WTC11 (cell line): Measurements from ENCODE around the gene PDIA2. TPM values are rescaled to one million over a fixed set of nuclear protein-coding genes. Genes with fewer than 3 reads are reported as not detected.
A peak's percentile ranks its signal among the peaks of the same experiment; 100 is the strongest.

ENCODE experiments used
- AR ChIP-seq: fragments of 250-450 bp; sonication (Bioruptor Pico); IDR thresholded peaks from 2 replicates; pipeline ENCODE4 v1.9.0; 2021; ENCODE audit warnings: mild to moderate bottlenecking
- E2F1 ChIP-seq: sonication (generic); formaldehyde crosslinking; IDR thresholded peaks from 2 replicates; pipeline ENCODE4 v1.8.0; 2022; ENCODE audit warnings: mild to moderate bottlenecking, missing genetic modification reagents
- EMX1 ChIP-seq: fragments of 250-450 bp; sonication (Bioruptor Pico); IDR thresholded peaks from 2 replicates; pipeline ENCODE4 v1.8.0; 2021; ENCODE audit warnings: mild to moderate bottlenecking
- ETV6 ChIP-seq: sonication (generic); formaldehyde crosslinking; IDR thresholded peaks from 2 replicates; pipeline ENCODE4 v1.8.1; 2022; ENCODE audit warnings: mild to moderate bottlenecking, missing genetic modification reagents
- FOXK1 ChIP-seq: sonication (generic); formaldehyde crosslinking; IDR thresholded peaks from 2 replicates; pipeline ENCODE4 v1.8.0; 2022; ENCODE audit warnings: mild to moderate bottlenecking, moderate library complexity, missing genetic modification reagents
- GABPB1 ChIP-seq: sonication (generic); formaldehyde crosslinking; IDR thresholded peaks from 2 replicates; pipeline ENCODE4 v1.8.1; 2023; ENCODE audit warnings: mild to moderate bottlenecking, missing genetic modification reagents
- GTF2I ChIP-seq: fragments of 250-450 bp; sonication (Bioruptor Pico); conservative IDR thresholded peaks from 2 replicates; pipeline ENCODE4 v1.4.0; 2021; ENCODE audit warnings: mild to moderate bottlenecking
- NFE2L1 ChIP-seq: sonication (generic); formaldehyde crosslinking; IDR thresholded peaks from 2 replicates; pipeline ENCODE4 v1.8.1; 2023; ENCODE audit warnings: missing genetic modification reagents
- PREB ChIP-seq: sonication (generic); formaldehyde crosslinking; IDR thresholded peaks from 2 replicates; pipeline ENCODE4 v1.8.1; 2022; ENCODE audit warnings: mild to moderate bottlenecking, missing genetic modification reagents, moderate library complexity, borderline replicate concordance
- PRRX2 ChIP-seq: fragments of 250-450 bp; sonication (Bioruptor Pico); IDR thresholded peaks from 2 replicates; pipeline ENCODE4 v1.8.0; 2021; ENCODE audit warnings: mild to moderate bottlenecking
- SMAD3 ChIP-seq: sonication (generic); formaldehyde crosslinking; IDR thresholded peaks from 2 replicates; pipeline ENCODE4 v1.8.0; 2022; ENCODE audit warnings: missing genetic modification reagents, mild to moderate bottlenecking, borderline replicate concordance
- ZNF121 ChIP-seq: sonication (generic); formaldehyde crosslinking; IDR thresholded peaks from 2 replicates; pipeline ENCODE4 v1.8.0; 2023; ENCODE audit warnings: missing genetic modification reagents
- ZNF232 ChIP-seq: sonication (generic); formaldehyde crosslinking; IDR thresholded peaks from 2 replicates; pipeline ENCODE4 v1.8.0; 2022; ENCODE audit warnings: mild to moderate bottlenecking, missing genetic modification reagents
- ZNF396 ChIP-seq: fragments of 250-450 bp; sonication (Bioruptor Pico); IDR thresholded peaks from 2 replicates; pipeline ENCODE4 v1.8.0; 2021; ENCODE audit warnings: mild to moderate bottlenecking, moderate library complexity, borderline replicate concordance
- ZNF532 ChIP-seq: fragments of 250-450 bp; sonication (Bioruptor Pico); IDR thresholded peaks from 2 replicates; pipeline ENCODE4 v1.9.0; 2021; ENCODE audit warnings: mild to moderate bottlenecking, borderline replicate concordance
- ZNF671 ChIP-seq: fragments of 250-450 bp; sonication (Bioruptor Pico); IDR thresholded peaks from 2 replicates; pipeline ENCODE4 v1.8.0; 2021; ENCODE audit warnings: mild to moderate bottlenecking
- total RNA-seq: library from RNA; stranded (reverse); gene quantifications from 3 replicates; pipeline ENCODE4 v1.2.3, GENCODE V29; 2021
- TF ChIP-seq, protein P1 (sequence below): sonication (generic); formaldehyde crosslinking; IDR thresholded peaks from 2 replicates; pipeline ENCODE4 v1.8.1; 2023; ENCODE audit warnings: mild to moderate bottlenecking, missing genetic modification reagents, moderate library complexity
- TF ChIP-seq, protein P2 (sequence below): sonication (generic); formaldehyde crosslinking; IDR thresholded peaks from 2 replicates; pipeline ENCODE4 v1.8.0; 2022; ENCODE audit warnings: mild to moderate bottlenecking, missing genetic modification reagents
- TF ChIP-seq, protein P3 (sequence below): sonication (generic); formaldehyde crosslinking; IDR thresholded peaks from 2 replicates; pipeline ENCODE4 v1.8.0; 2022; ENCODE audit warnings: mild to moderate bottlenecking, missing genetic modification reagents
- TF ChIP-seq, protein P4 (sequence below): sonication (generic); formaldehyde crosslinking; IDR thresholded peaks from 2 replicates; pipeline ENCODE4 v1.8.1; 2023; ENCODE audit warnings: mild to moderate bottlenecking, missing genetic modification reagents, borderline replicate concordance

PDIA2 gene
- total RNA-seq, 1 experiment from 2014 or later = 2.4 TPM

GRCh38 chr16:234468-235305, 48.3 kb upstream of the PDIA2 start, which contains the start of gene FAM234A (continued):
- TF ChIP-seq AR (no peak), PRRX2 (CRISPR knock-in tag) (no peak), EMX1 (CRISPR knock-in tag) (no peak), ETV6 (CRISPR knock-in tag) (no peak; the same call in 1 of the 2 replicates), ZNF232 (CRISPR knock-in tag) (no peak), NFE2L1 (CRISPR knock-in tag) (peak; percentile 49; the same call in 1 of the 2 replicates), GABPB1 (CRISPR knock-in tag) (peak; percentile 51; the same call in 1 of the 2 replicates), ZNF121 (CRISPR knock-in tag) (no peak), GTF2I (CRISPR knock-in tag) (no peak), ZNF532 (CRISPR knock-in tag) (no peak), FOXK1 (CRISPR knock-in tag) (0 out of 2 replicates have a peak, but pooled peaks have one; percentile 46), E2F1 (no peak), ZNF396 (CRISPR knock-in tag) (no peak), ZNF671 (CRISPR knock-in tag) (no peak), PREB (CRISPR knock-in tag) (no peak), SMAD3 (CRISPR knock-in tag) (no peak)
- TF ChIP-seq, protein P1, sequence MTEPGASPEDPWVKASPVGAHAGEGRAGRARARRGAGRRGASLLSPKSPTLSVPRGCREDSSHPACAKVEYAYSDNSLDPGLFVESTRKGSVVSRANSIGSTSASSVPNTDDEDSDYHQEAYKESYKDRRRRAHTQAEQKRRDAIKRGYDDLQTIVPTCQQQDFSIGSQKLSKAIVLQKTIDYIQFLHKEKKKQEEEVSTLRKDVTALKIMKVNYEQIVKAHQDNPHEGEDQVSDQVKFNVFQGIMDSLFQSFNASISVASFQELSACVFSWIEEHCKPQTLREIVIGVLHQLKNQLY = no peak
- TF ChIP-seq, protein P2, sequence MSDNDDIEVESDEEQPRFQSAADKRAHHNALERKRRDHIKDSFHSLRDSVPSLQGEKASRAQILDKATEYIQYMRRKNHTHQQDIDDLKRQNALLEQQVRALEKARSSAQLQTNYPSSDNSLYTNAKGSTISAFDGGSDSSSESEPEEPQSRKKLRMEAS = peak; percentile 87
- TF ChIP-seq, protein P3, sequence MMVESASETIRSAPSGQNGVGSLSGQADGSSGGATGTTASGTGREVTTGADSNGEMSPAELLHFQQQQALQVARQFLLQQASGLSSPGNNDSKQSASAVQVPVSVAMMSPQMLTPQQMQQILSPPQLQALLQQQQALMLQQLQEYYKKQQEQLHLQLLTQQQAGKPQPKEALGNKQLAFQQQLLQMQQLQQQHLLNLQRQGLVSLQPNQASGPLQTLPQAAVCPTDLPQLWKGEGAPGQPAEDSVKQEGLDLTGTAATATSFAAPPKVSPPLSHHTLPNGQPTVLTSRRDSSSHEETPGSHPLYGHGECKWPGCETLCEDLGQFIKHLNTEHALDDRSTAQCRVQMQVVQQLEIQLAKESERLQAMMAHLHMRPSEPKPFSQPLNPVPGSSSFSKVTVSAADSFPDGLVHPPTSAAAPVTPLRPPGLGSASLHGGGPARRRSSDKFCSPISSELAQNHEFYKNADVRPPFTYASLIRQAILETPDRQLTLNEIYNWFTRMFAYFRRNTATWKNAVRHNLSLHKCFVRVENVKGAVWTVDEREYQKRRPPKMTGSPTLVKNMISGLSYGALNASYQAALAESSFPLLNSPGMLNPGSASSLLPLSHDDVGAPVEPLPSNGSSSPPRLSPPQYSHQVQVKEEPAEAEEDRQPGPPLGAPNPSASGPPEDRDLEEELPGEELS (CRISPR knock-in tag) = 0 out of 2 replicates have a peak, but pooled peaks have one; percentile 35
- TF ChIP-seq, protein P4, sequence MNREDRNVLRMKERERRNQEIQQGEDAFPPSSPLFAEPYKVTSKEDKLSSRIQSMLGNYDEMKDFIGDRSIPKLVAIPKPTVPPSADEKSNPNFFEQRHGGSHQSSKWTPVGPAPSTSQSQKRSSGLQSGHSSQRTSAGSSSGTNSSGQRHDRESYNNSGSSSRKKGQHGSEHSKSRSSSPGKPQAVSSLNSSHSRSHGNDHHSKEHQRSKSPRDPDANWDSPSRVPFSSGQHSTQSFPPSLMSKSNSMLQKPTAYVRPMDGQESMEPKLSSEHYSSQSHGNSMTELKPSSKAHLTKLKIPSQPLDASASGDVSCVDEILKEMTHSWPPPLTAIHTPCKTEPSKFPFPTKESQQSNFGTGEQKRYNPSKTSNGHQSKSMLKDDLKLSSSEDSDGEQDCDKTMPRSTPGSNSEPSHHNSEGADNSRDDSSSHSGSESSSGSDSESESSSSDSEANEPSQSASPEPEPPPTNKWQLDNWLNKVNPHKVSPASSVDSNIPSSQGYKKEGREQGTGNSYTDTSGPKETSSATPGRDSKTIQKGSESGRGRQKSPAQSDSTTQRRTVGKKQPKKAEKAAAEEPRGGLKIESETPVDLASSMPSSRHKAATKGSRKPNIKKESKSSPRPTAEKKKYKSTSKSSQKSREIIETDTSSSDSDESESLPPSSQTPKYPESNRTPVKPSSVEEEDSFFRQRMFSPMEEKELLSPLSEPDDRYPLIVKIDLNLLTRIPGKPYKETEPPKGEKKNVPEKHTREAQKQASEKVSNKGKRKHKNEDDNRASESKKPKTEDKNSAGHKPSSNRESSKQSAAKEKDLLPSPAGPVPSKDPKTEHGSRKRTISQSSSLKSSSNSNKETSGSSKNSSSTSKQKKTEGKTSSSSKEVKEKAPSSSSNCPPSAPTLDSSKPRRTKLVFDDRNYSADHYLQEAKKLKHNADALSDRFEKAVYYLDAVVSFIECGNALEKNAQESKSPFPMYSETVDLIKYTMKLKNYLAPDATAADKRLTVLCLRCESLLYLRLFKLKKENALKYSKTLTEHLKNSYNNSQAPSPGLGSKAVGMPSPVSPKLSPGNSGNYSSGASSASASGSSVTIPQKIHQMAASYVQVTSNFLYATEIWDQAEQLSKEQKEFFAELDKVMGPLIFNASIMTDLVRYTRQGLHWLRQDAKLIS (CRISPR knock-in tag) = no peak
